Smooth muscle cell (in vitro differentiated cells): ENCODE data around the gene TMEM221. TPM values are rescaled to one million over a fixed set of nuclear protein-coding genes. Genes with fewer than 3 reads are reported as not detected.

Experiments
- DNase-seq: peaks from one replicate; lab custom pipeline; 2025; ENCODE audit not compliant: unreplicated experiment; lab: John Stamatoyannopoulos, UW
- H2AFZ ChIP-seq: fragments of 200-600 bp; sonication (generic); 2 replicates; pipeline ENCODE4 v1.6.0; 2016; ENCODE audit warnings: antibody characterized with exemption, low read depth, mild to moderate bottlenecking
- H3F3A ChIP-seq: fragments of 200-600 bp; sonication (generic); 2 replicates; pipeline ENCODE4 v1.6.0; 2017; ENCODE audit warnings: antibody characterized with exemption, low read depth
- H3K27ac ChIP-seq: fragments of 200-600 bp; sonication (generic); 2 replicates; pipeline ENCODE4 v1.5.1; 2016; ENCODE audit warnings: low read depth, mild to moderate bottlenecking
- H3K27me3 ChIP-seq: fragments of 200-600 bp; sonication (generic); 2 replicates; pipeline ENCODE4 v1.6.1; 2016; ENCODE audit warnings: low read depth, mild to moderate bottlenecking
- H3K36me3 ChIP-seq: fragments of 200-600 bp; sonication (generic); 2 replicates; pipeline ENCODE4 v1.5.1; 2016; ENCODE audit warnings: low read depth
- H3K4me1 ChIP-seq: fragments of 200-600 bp; sonication (generic); 2 replicates; pipeline ENCODE4 v1.5.1; 2016; ENCODE audit warnings: low read depth
- H3K4me2 ChIP-seq: fragments of 200-600 bp; sonication (generic); 2 replicates; pipeline ENCODE4 v1.6.0; 2016; ENCODE audit warnings: mild to moderate bottlenecking
- H3K4me3 ChIP-seq: fragments of 200-600 bp; sonication (generic); 2 replicates; pipeline ENCODE4 v1.5.1; 2016; ENCODE audit warnings: mild to moderate bottlenecking
- H3K79me2 ChIP-seq: fragments of 200-600 bp; sonication (generic); 2 replicates; pipeline ENCODE4 v1.6.0; 2016; ENCODE audit warnings: low read depth, mild to moderate bottlenecking
- H3K9ac ChIP-seq: fragments of 200-600 bp; sonication (generic); 2 replicates; pipeline ENCODE4 v1.6.0; 2016; ENCODE audit warnings: low read depth
- H3K9me3 ChIP-seq: fragments of 200-600 bp; sonication (generic); replicated peaks from 2 replicates; pipeline ENCODE4 v1.5.1; 2016; ENCODE audit warnings: low read depth
- H4K20me1 ChIP-seq: fragments of 200-600 bp; sonication (generic); 2 replicates; pipeline ENCODE4 v1.6.0; 2016; ENCODE audit warnings: low read depth
- CTCF ChIP-seq: fragments of 200-600 bp; sonication (generic); IDR thresholded peaks from 2 replicates; pipeline ENCODE4 v1.5.1; 2017; ENCODE audit warnings: borderline replicate concordance, mild to moderate bottlenecking, antibody characterized with exemption; ENCODE audit not compliant: insufficient read depth, poor library complexity, severe bottlenecking
- WGBS: methylation state at CpG from one replicate; pipeline ENCODE4 v1.1.7; 2016; ENCODE audit warnings: low lambda C conversion rate; 5-methylcytosine and 5-hydroxymethylcytosine counted together
- polyA plus RNA-seq: library from polyadenylated mRNA; unstranded; fragments of >200 nt; fragmentation: Nextera tagmentation; extraction: Ambion mirVana; gene quantifications from 2 replicates; pipeline ENCODE4 v1.2.1, GENCODE V29; 2016
- total RNA-seq: library from RNA; depleted of rRNA; stranded (reverse); fragments of >200 nt; gene quantifications from 2 replicates; pipeline ENCODE4 v1.2.3, GENCODE V29; 2014

The TMEM221 gene
- total and polyA plus RNA-seq, 2 experiments from 2014 or later: 0.31 to 0.63 TPM

- no peaks in the 10 kb centered on the region for H3K79me2 ChIP-seq
- H3K27ac ChIP-seq: no peak within 1 kb of the TSS
- no peaks in the 10 kb centered on the region for H3K36me3 ChIP-seq
- WGBS: 86% methylated on average over 26 of the region's 26 CpGs
- no peak within 1 kb of the TSS for H3K9ac ChIP-seq
- peaks cover 24% of the 10 kb centered on the region for H3K27me3 ChIP-seq
- H3F3A ChIP-seq: no peaks in the 10 kb centered on the region
- no peak within 1 kb of the TSS for H2AFZ ChIP-seq
- H3K4me1 ChIP-seq: no peaks in the 10 kb centered on the region
- H3K4me2 ChIP-seq: no peak within 1 kb of the TSS
- H3K9me3 ChIP-seq: no peaks in the 10 kb centered on the region
- H4K20me1 ChIP-seq: no peaks in the 10 kb centered on the region
- TF ChIP-seq CTCF: no peak
- DNase-seq: no peak
- no peak within 1 kb of the TSS for H3K4me3 ChIP-seq
Observed at GRCh38 chr19:17460372-17461230, 12.1 kb upstream of the TMEM221 start, which contains the start of gene NXNL1. Gene NXNL1 (minus strand): TSS chr19:17460926. CDS start chr19:17460869, 57 bp downstream.

DNA sequence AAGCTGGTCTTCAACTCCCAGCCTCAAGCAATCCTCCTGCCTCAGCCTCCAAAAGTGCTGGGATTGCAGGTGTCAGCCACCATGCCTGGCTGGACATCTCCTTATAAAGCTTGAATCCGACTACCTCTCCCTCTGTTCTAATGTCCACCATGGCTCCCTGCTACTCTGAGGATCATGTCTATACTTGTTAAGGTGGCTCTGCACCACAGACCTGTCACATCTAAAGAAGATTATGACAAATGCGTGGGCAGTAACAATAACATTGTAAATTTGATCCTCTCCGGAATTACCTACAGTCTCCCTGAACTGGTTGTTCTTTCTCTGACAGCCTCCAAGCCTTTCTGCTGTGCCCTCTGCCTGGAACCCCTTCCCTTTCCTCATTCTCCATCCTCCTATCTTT, 10.5 kb upstream of the TMEM221 start:
- DNase-seq: no peak
- no peaks in the 10 kb centered on the region for H3K4me1 ChIP-seq
- H3K4me2 ChIP-seq: no peak overlapping the region
- H3K36me3 ChIP-seq: no peaks in the 10 kb centered on the region
- no peak overlapping the region for H3K27ac ChIP-seq
- no peaks in the 10 kb centered on the region for H3F3A ChIP-seq
- H3K9ac ChIP-seq: no peak overlapping the region
- H2AFZ ChIP-seq: no peak overlapping the region
- WGBS: 83% methylated on average over 3 of the region's 3 CpGs
- H3K4me3 ChIP-seq: no peak overlapping the region
- H3K79me2 ChIP-seq: no peaks in the 10 kb centered on the region
- no peaks in the 10 kb centered on the region for H3K9me3 ChIP-seq
- TF ChIP-seq CTCF: no peak
- H3K27me3 ChIP-seq: peaks cover 40% of the 10 kb centered on the region
- no peaks in the 10 kb centered on the region for H4K20me1 ChIP-seq

DNA sequence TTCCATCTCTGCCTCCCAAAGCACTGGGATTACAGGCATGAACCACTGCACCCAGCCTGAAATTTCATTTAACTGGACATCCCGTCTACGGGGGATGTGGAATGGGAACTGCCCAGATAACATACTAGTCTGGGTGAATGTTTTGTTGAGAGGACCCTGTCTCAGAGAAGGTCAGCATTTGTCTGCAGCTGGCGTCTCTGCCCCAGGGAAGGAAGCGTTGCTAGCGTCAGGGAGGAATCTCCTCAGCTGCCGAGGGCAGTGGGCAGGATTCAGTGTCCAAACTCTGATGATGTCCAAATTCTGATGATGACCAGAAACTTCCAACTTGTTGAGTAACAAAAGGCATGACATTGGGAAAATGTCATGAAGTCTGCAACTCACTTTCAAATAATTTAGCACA, 9.1 kb upstream of the TMEM221 start:
- Histone ChIP-seq H3K4me3 (no peak overlapping the region), H3K9me3 (no peaks in the 10 kb centered on the region), H3K27me3 (peaks cover 48% of the 10 kb centered on the region), H3K36me3 (no peaks in the 10 kb centered on the region), H3K79me2 (no peaks in the 10 kb centered on the region), H3K9ac (no peak overlapping the region), H3K4me2 (no peak overlapping the region), H4K20me1 (no peaks in the 10 kb centered on the region), H3F3A (no peaks in the 10 kb centered on the region), H2AFZ (no peak overlapping the region), H3K4me1 (no peaks in the 10 kb centered on the region), H3K27ac (no peak overlapping the region)
- DNase-seq: no peak
- WGBS: 52% methylated on average over 6 of the region's 6 CpGs
- TF ChIP-seq CTCF: no peak
